GM10266 (cell line): ENCODE measurements around the gene RPL26.

Source experiments
- DNase-seq: peaks from one replicate; pipeline ENCODE4 v3.0.0; 2012; ENCODE audit errors: extremely low spot score
- CTCF ChIP-seq: IDR thresholded peaks from 2 replicates; pipeline ENCODE4 v1.5.1; 2012; ENCODE audit warnings: mild to moderate bottlenecking, low read depth; ENCODE audit not compliant: control insufficient read depth, insufficient read depth; ENCODE audit errors: missing control alignments

Gene RPL26

GRCh38 chr17:8383143-8383822, at the start of gene RPL26:
Gene RPL26, minus strand, starts transcription at chr17:8383193. Its CDS starts 883 bp downstream, at chr17:8382310.
- peak; percentile 94 for TF ChIP-seq CTCF

GRCh38 chr17:8430966-8431365, 48.0 kb upstream of the RPL26 start:
- no peak for DNase-seq
- no peak for TF ChIP-seq CTCF

More at GRCh38 chr17:8383143-8383822, at the start of gene RPL26:
- peak; percentile 97 for DNase-seq

GRCh38 chr17:8426802-8427201, 43.8 kb upstream of the RPL26 start:
- no peak for DNase-seq
- no peak for TF ChIP-seq CTCF

- no peak for DNase-seq
- no peak for TF ChIP-seq CTCF
Observed at GRCh38 chr17:8426094-8426720, 43.2 kb upstream of the RPL26 start.

GRCh38 chr17:8421571-8421970, 38.6 kb upstream of the RPL26 start:
- no peak for DNase-seq
- no peak for TF ChIP-seq CTCF

GRCh38 chr17:8420041-8420934, 37.3 kb upstream of the RPL26 start:
- DNase-seq: no peak
- TF ChIP-seq CTCF: no peak
